Fibroblast of the aortic adventitia (primary cell): ENCODE measurements around the gene TGFA. TPM values are rescaled to one million over a fixed set of nuclear protein-coding genes. Genes with fewer than 3 reads are reported as not detected.
"Not testable (repeated sequence)": the region's sequence is repeated elsewhere in the genome, so short reads cannot be mapped to it uniquely, and the experiment has no call there.

Experiments used
- DNase-seq: peaks from one replicate; pipeline ENCODE4 v3.0.0-alpha.2; 2010; ENCODE audit warnings: low read depth
- H3K4me3 ChIP-seq: 2 replicates; pipeline ENCODE4 v1.5.1; 2011; ENCODE audit warnings: low read depth, mild to moderate bottlenecking, control low read depth, low read length, moderate library complexity
- total RNA-seq: library from RNA; depleted of rRNA; stranded (reverse); fragments of >200 nt; gene quantifications from 2 replicates; pipeline ENCODE4 v1.2.3, GENCODE V29; 2012; ENCODE audit warnings: low replicate concordance
- TF ChIP-seq, protein P1 (sequence below): IDR thresholded peaks from 2 replicates; pipeline ENCODE4 v1.5.1; 2011; ENCODE audit warnings: mild to moderate bottlenecking, low read length, control low read depth, inconsistent platforms; ENCODE audit not compliant: insufficient read depth

Gene TGFA
- total RNA-seq, 1 donor, result not detected

DNA sequence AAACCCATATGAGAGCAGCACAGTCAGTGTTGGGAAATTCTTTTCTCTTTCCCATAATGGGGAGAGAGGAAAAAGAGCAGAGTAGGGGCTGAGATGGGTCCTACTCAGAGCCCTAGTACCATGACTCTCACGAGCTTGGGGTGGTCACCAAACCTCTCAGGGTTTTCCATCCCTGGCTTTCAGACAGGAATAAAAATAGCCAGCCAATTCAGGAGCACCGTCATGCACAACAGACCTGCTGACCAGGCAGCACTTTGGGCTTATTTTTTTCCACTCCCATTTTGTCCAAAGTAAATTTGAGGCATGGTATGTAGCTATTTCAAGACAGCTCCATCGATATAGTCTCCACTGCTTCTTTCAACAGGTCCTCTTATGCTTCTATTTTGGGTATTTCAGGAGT is 86.4 kb downstream of the TGFA start:
- H3K4me3 ChIP-seq, result no peak overlapping the region
- TF ChIP-seq, protein P1, sequence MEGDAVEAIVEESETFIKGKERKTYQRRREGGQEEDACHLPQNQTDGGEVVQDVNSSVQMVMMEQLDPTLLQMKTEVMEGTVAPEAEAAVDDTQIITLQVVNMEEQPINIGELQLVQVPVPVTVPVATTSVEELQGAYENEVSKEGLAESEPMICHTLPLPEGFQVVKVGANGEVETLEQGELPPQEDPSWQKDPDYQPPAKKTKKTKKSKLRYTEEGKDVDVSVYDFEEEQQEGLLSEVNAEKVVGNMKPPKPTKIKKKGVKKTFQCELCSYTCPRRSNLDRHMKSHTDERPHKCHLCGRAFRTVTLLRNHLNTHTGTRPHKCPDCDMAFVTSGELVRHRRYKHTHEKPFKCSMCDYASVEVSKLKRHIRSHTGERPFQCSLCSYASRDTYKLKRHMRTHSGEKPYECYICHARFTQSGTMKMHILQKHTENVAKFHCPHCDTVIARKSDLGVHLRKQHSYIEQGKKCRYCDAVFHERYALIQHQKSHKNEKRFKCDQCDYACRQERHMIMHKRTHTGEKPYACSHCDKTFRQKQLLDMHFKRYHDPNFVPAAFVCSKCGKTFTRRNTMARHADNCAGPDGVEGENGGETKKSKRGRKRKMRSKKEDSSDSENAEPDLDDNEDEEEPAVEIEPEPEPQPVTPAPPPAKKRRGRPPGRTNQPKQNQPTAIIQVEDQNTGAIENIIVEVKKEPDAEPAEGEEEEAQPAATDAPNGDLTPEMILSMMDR, result no peak
- no peak for DNase-seq

DNA sequence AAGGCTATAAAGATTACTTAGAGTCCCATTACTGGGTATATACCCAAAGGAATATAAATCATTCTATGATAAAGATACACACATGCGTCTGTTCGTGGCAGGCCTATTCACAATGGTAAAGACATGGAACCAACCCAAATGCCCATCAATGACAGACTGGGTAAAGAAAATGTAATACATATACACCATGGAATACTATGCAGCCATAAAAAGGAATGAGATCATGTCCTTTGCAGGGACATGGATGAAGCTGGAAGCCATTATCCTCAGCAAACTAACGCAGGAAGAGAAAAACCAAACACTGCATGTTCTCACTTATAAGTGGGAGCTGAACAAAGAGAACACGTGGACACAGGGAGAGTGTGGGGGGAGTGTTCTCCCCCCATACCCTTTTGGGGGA is 87.0 kb downstream of the TGFA start:
- not testable (repeated sequence) for H3K4me3 ChIP-seq, DNase-seq

DNA sequence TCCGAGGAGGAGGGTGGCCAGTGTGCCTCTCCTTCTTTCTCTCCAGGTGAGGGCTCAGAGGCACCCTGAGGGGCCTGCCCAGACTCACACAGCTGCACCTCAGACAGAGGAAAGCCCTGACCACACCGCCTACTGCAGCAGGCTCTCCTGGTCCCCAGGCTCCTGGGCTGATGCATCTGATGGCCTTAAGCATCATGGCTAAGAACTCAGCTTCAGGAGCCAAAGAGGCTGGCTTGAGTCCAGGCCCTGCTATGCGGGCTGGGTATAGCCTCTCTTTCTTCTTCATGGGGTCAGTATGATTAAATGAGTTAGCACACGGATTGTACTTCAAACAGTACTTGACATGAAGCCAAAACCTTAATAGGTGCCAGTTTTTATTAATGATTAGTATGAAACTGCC is 89.6 kb downstream of the TGFA start:
- TF ChIP-seq, protein P1, result no peak
- H3K4me3 ChIP-seq, result no peak overlapping the region
- no peak for DNase-seq

DNA sequence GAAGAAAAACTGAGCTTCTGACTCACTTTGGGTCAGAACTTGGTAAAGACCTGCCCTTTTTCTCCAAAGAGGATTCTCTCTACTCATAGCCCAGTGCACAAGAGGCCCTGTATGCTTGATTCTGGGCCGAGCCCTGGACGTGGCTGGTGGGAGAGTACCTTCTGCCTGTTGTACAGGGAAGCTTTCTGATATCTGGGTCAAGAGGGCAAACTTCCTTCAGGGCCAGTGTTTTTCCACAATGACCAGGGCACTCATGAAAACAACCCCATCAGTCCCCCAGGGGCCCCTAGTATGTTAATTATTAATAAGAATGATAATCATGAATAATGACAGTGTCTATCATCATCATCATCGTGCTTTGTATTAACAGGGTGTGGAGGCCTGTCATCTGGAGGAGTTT is 90.0 kb downstream of the TGFA start:
- TF ChIP-seq, protein P1, result no peak
- DNase-seq, result no peak
- H3K4me3 ChIP-seq, result no peak overlapping the region

- no peak for DNase-seq
- no peak overlapping the region for H3K4me3 ChIP-seq
- TF ChIP-seq, protein P1, result no peak
Measured at GRCh38 chr2:70461981-70462876, 91.4 kb downstream of the TGFA start.

DNA sequence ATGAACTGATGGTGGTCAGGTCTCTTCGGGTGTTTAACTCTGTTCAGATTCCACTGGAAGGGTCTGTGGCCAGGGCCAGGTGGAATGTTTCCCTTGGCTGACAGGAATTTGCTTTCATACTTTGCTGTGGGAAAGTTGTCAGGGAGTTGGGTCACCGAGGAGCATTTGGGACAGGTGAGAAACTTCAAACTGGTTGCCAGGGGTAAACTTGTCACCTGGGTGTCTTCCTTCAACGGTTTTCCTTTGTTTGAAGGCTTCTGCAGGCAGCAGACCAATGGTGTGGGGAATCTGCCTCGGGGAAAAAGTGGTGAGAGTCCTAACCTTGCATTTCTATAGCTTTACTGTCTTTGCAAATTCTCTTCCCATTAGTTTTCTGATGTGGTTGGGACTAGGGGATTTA is 92.2 kb downstream of the TGFA start:
- no peak for DNase-seq
- TF ChIP-seq, protein P1, result no peak
- H3K4me3 ChIP-seq, result no peak overlapping the region

DNA sequence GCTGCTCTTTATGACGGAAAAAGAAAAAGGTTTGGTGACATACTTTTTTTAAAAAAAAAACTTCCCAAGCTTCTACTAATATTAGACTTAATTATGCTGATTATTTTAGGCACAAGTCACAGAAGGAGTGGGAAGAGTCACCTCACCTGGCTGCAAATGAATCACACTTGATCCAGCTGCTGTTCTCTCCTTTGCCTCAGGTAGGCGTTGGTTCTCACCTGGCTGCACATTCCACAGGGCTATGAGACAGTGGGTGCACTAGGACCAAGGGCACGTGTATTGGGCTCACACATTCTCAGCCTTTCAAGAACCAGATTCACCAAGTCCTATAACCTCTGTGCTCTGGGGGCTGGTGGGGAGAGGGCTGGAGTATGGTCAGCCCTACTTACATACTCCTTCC is 93.3 kb downstream of the TGFA start:
- no peak overlapping the region for H3K4me3 ChIP-seq
- no peak for DNase-seq
- TF ChIP-seq, protein P1, result no peak
